ENCODE results near the gene PCCA.
"Not testable (repeated sequence)": the region's sequence is repeated elsewhere in the genome, so short reads cannot be mapped to it uniquely, and the experiment has no call there.

PCCA gene

GRCh38 chr13:100098445-100099116 lies 9.7 kb downstream of the PCCA start:
- no peak for DNase-seq (ENCODE audit: low read depth in 2 of 2)

- DNase-seq (ENCODE audit: low read depth in 2 of 2): not testable (repeated sequence)
These were observed 10.2 kb downstream of the PCCA start for GRCh38 chr13:100099117-100099445.

- no peak for DNase-seq (ENCODE audit: low read depth in 2 of 2)
These were observed 11.4 kb downstream of the PCCA start for GRCh38 chr13:100100115-100100879.

GRCh38 chr13:100102042-100102441 lies 13.1 kb downstream of the PCCA start:
- DNase-seq (ENCODE audit: low read depth in 2 of 2): no peak

- no peak for DNase-seq (ENCODE audit: low read depth in 2 of 2)
These were observed 17.1 kb downstream of the PCCA start for GRCh38 chr13:100106005-100106404.

GRCh38 chr13:100106705-100107104 lies 17.8 kb downstream of the PCCA start:
- DNase-seq (ENCODE audit: low read depth in 2 of 2): no peak

- no peak for DNase-seq (ENCODE audit: low read depth in 2 of 2)
These were observed 20.1 kb downstream of the PCCA start for GRCh38 chr13:100108913-100109507.

- DNase-seq (ENCODE audit: low read depth in 2 of 2): no peak
These were observed 21.4 kb downstream of the PCCA start for GRCh38 chr13:100110269-100110668.

- no peak for DNase-seq (ENCODE audit: low read depth in 2 of 2)
These were observed 23.4 kb downstream of the PCCA start for GRCh38 chr13:100112186-100112838.

GRCh38 chr13:100115693-100116254 lies 26.9 kb downstream of the PCCA start:
- no peak for DNase-seq (ENCODE audit: low read depth in 2 of 2)

GRCh38 chr13:100124265-100124664 lies 35.4 kb downstream of the PCCA start:
- no peak for DNase-seq (ENCODE audit: low read depth in 2 of 2)

GRCh38 chr13:100125946-100126345 lies 37.1 kb downstream of the PCCA start:
- DNase-seq (ENCODE audit: low read depth in 2 of 2): no peak

GRCh38 chr13:100128373-100128772 lies 39.5 kb downstream of the PCCA start:
- DNase-seq (ENCODE audit: low read depth in 2 of 2): no peak

- no peak for DNase-seq (ENCODE audit: low read depth in 2 of 2)
These were observed 39.9 kb downstream of the PCCA start for GRCh38 chr13:100128838-100129237.

GRCh38 chr13:100129605-100130004 lies 40.7 kb downstream of the PCCA start:
- DNase-seq (ENCODE audit: low read depth in 2 of 2): no peak

GRCh38 chr13:100130092-100130491 lies 41.2 kb downstream of the PCCA start:
- no peak for DNase-seq (ENCODE audit: low read depth in 2 of 2)

GRCh38 chr13:100130930-100131511 lies 42.1 kb downstream of the PCCA start:
- DNase-seq (ENCODE audit: low read depth in 2 of 2): no peak

GRCh38 chr13:100131863-100132574 lies 43.1 kb downstream of the PCCA start:
- DNase-seq (ENCODE audit: low read depth in 2 of 2): peak in 1 of 2 donors; percentile 35

- DNase-seq (ENCODE audit: low read depth in 2 of 2): no peak
These were observed 50.1 kb downstream of the PCCA start for GRCh38 chr13:100138859-100139491.

- DNase-seq (ENCODE audit: low read depth in 2 of 2): no peak
These were observed 50.9 kb downstream of the PCCA start for GRCh38 chr13:100139817-100140216.

- no peak for DNase-seq (ENCODE audit: low read depth in 2 of 2)
These were observed 51.5 kb downstream of the PCCA start for GRCh38 chr13:100140441-100140840.

Data from stimulated activated CD8-positive, alpha-beta memory T cell treated with anti-CD3 and anti-CD28 coated beads, Interleukin-7, amount 100 ng/mL, for 4 hours (primary cell).